ENCODE results near the gene LBP. TPM values are rescaled to one million over a fixed set of nuclear protein-coding genes. Genes with fewer than 3 reads are reported as not detected.
A peak's percentile ranks its signal among the peaks of the same experiment; 100 is the strongest.

Gene LBP
- total RNA-seq, 1 experiment from 2014 or later = 0.52 TPM

- H3K56ac ChIP-seq (ENCODE audit: insufficient read length, low read depth, low read length) = no peak overlapping the region
- no peak overlapping the region for H2BK12ac ChIP-seq (ENCODE audit: insufficient read length, low read depth, low read length)
- no peak overlapping the region for H3K4me2 ChIP-seq (ENCODE audit: insufficient read depth, insufficient read length, low read length)
- no peak for TF ChIP-seq CTCF (conservative IDR thresholded peaks at IDR 0.05)
- Mint-ChIP-seq H3K27ac (peak overlapping the region in 1 of 3 experiments; percentile 83; a peak in 2 of 7 replicates), H3K36me3 (ENCODE audit: insufficient read depth in 1 of 3, low read depth in 3 of 3) (peaks cover 2 to 6% (median 5%) of the 10 kb centered on the region in 3 experiments; a peak in 5 of 7 replicates), H3K4me1 (peaks cover 59 to 65% of the 10 kb centered on the region in 2 experiments), H3K27me3 (ENCODE audit: low read depth) (peaks cover 5% of the 10 kb centered on the region; the same call in 1 of the 2 replicates), H3K9me3 (peaks cover 5 to 6% of the 10 kb centered on the region in 2 experiments), H3K4me3 (no peak overlapping the region)
- no peaks in the 10 kb centered on the region for H4K20me1 ChIP-seq (ENCODE audit: control insufficient read depth, insufficient read depth, insufficient read length)
- no peaks in the 10 kb centered on the region for H3K23me2 ChIP-seq (ENCODE audit: insufficient read length, low read depth, low read length, poor library complexity, severe bottlenecking)
- H3K9ac ChIP-seq (ENCODE audit: extremely low read depth, insufficient read length, low read length) = no peak overlapping the region
- no peak overlapping the region for H3K4ac ChIP-seq (ENCODE audit: low read depth, low read length)
- H3K23ac ChIP-seq (ENCODE audit: insufficient read length, low read depth, low read length) = no peak overlapping the region
- no peaks in the 10 kb centered on the region for H3K9me3 ChIP-seq (ENCODE audit: control insufficient read depth, low read depth, low read length)
- no peak overlapping the region for H4K91ac ChIP-seq (ENCODE audit: insufficient read length, low read depth, low read length)
- H3K27ac ChIP-seq (ENCODE audit: insufficient read length, low read depth, low read length) = no peak overlapping the region
- no peak overlapping the region for H2AFZ ChIP-seq (ENCODE audit: low read length)
- H2BK20ac ChIP-seq (ENCODE audit: low read depth, low read length, poor library complexity, severe bottlenecking) = no peak overlapping the region
- no peak for DNase-seq
- H3K4me1 ChIP-seq (ENCODE audit: insufficient read depth, low read length) = peaks cover 8% of the 10 kb centered on the region; the same call in 1 of the 2 replicates
- no peaks in the 10 kb centered on the region for H3K79me2 ChIP-seq (ENCODE audit: insufficient read depth, low read length)
- H3K18ac ChIP-seq (ENCODE audit: insufficient read length, low read depth, low read length) = no peak overlapping the region
- no peak overlapping the region for H2BK120ac ChIP-seq (ENCODE audit: low read depth, low read length, poor library complexity, severe bottlenecking)
- no peak overlapping the region for H3T11ph ChIP-seq (ENCODE audit: low read length)
- H3K79me1 ChIP-seq (ENCODE audit: insufficient read depth, low read depth, low read length, poor library complexity, severe bottlenecking) = no peaks in the 10 kb centered on the region
- H2BK5ac ChIP-seq (ENCODE audit: insufficient read length, low read length) = no peak overlapping the region
- no peak overlapping the region for H2AK5ac ChIP-seq (ENCODE audit: insufficient read length, low read length)
- WGBS (ENCODE audit: extremely low coverage, insufficient read length, low lambda C conversion rate) = no CpG with 5 or more reads among the region's 6 CpGs
- H2BK15ac ChIP-seq (ENCODE audit: low read depth, low read length) = no peak overlapping the region
- no peaks in the 10 kb centered on the region for H3K27me3 ChIP-seq (ENCODE audit: insufficient read depth, low read length)
- no peak overlapping the region for H3K14ac ChIP-seq (ENCODE audit: insufficient read depth, low read length)
- no peak overlapping the region for H4K8ac ChIP-seq (replicated peaks; ENCODE audit: insufficient read length, low read depth, low read length)
- H4K5ac ChIP-seq (ENCODE audit: insufficient read length, low read depth, low read length) = no peak overlapping the region
Measured at GRCh38 chr20:38340693-38341092, 5.6 kb upstream of the LBP start.

Data from H9 (cell line).